Progenitor cell of endocrine pancreas (in vitro differentiated cells): ENCODE data around the gene MCRS1. TPM values are rescaled to one million over a fixed set of nuclear protein-coding genes. Genes with fewer than 3 reads are reported as not detected.
"Not testable (repeated sequence)": the region's sequence is repeated elsewhere in the genome, so short reads cannot be mapped to it uniquely, and the experiment has no call there.

ENCODE experiments used
- DNase-seq: peaks from one replicate; pipeline ENCODE4 v3.0.0; 2021; ENCODE audit warnings: low spot score; ENCODE audit not compliant: unreplicated experiment
- H3K27ac Mint-ChIP-seq: 2 replicates; pipeline ENCODE4 v1.8.0; 2021; ENCODE audit warnings: mild to moderate bottlenecking, moderate library complexity, mixed read lengths
- H3K27me3 Mint-ChIP-seq: 2 replicates; pipeline ENCODE4 v1.8.0; 2021; ENCODE audit warnings: mixed read lengths
- H3K36me3 Mint-ChIP-seq: 2 replicates; pipeline ENCODE4 v1.8.0; 2022; ENCODE audit warnings: mixed read lengths; ENCODE audit not compliant: insufficient read depth
- H3K4me1 Mint-ChIP-seq: 2 replicates; pipeline ENCODE4 v1.8.0; 2021; ENCODE audit warnings: low read depth, mixed read lengths
- H3K4me3 Mint-ChIP-seq: 2 replicates; pipeline ENCODE4 v1.8.0; 2021; ENCODE audit warnings: low read depth, mild to moderate bottlenecking, moderate library complexity, mixed read lengths
- H3K9me3 Mint-ChIP-seq: 2 replicates; pipeline ENCODE4 v1.8.0; 2021; ENCODE audit warnings: low read depth, mixed read lengths
- total RNA-seq: library from RNA; stranded (reverse); gene quantifications from 2 replicates; pipeline ENCODE4 v1.2.1, GENCODE V29; 2021
- TF ChIP-seq, protein P1 (sequence below): fragments of 200-600 bp; sonication (generic); IDR thresholded peaks from one replicate; pipeline ENCODE4 v1.5.0; 2021; ENCODE audit warnings: antibody characterized with exemption, mild to moderate bottlenecking; ENCODE audit not compliant: unreplicated experiment

Gene MCRS1
- total RNA-seq, 1 donor from 2014 or later = 92.6 TPM

DNA sequence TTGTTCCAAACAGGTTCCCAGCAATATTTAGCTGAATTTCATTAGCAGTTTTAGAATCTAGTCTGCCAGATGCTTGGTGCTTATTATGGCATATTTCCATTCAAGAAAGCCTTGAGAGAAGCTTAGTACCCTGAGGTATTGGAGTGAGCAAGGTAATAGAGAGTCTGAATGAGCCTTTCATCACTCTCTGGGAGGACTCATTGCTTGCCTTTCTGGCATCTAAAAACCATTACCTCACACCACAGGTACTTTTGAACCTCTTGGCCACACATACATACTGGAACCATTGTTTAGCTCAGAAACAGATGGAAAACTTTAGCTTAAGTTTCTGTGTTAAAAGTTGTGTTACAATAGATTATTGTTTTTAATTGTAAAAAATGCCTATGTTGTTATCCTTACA lies 56.5 kb downstream of the MCRS1 start:
- no peak overlapping the region for H3K27ac Mint-ChIP-seq
- H3K4me1 Mint-ChIP-seq = peaks cover 23% of the 10 kb centered on the region
- DNase-seq = no peak
- H3K9me3 Mint-ChIP-seq = no peaks in the 10 kb centered on the region
- H3K36me3 Mint-ChIP-seq = peaks cover 9% of the 10 kb centered on the region
- no peak overlapping the region for H3K4me3 Mint-ChIP-seq
- TF ChIP-seq, protein P1, sequence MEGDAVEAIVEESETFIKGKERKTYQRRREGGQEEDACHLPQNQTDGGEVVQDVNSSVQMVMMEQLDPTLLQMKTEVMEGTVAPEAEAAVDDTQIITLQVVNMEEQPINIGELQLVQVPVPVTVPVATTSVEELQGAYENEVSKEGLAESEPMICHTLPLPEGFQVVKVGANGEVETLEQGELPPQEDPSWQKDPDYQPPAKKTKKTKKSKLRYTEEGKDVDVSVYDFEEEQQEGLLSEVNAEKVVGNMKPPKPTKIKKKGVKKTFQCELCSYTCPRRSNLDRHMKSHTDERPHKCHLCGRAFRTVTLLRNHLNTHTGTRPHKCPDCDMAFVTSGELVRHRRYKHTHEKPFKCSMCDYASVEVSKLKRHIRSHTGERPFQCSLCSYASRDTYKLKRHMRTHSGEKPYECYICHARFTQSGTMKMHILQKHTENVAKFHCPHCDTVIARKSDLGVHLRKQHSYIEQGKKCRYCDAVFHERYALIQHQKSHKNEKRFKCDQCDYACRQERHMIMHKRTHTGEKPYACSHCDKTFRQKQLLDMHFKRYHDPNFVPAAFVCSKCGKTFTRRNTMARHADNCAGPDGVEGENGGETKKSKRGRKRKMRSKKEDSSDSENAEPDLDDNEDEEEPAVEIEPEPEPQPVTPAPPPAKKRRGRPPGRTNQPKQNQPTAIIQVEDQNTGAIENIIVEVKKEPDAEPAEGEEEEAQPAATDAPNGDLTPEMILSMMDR = no peak
- no peaks in the 10 kb centered on the region for H3K27me3 Mint-ChIP-seq

DNA sequence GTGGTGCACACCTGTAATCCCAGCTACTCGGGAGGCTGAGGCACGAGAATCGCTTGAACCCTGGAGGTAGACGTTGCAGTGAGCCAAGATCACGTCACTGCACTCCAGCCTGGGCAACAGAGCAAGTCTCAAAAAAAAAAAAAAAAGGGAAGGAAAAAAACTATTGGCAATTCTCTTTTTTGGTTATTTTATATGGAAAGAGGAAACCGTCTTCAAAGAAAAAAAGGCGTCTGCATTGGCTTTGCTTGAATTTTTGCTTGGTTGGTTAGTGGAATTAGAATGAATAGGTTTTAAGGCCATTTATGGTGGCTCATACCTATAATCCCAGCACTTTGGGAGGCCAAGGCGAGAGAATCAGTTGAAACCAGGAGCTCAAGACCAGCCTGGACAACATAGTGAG lies 58.3 kb downstream of the MCRS1 start:
- peaks cover 13% of the 10 kb centered on the region for H3K4me1 Mint-ChIP-seq
- H3K27ac Mint-ChIP-seq, DNase-seq, H3K4me3 Mint-ChIP-seq, H3K27me3 Mint-ChIP-seq, H3K9me3 Mint-ChIP-seq: not testable (repeated sequence)
- peaks cover 16% of the 10 kb centered on the region for H3K36me3 Mint-ChIP-seq

Other genes starting within 250 kb of the MCRS1 start
- gene TROAP, start 244.9 kb downstream of the MCRS1 start, total RNA-seq = 44.7 and 44.9 TPM in 2 replicates
- gene C1QL4, start 231.0 kb downstream of the MCRS1 start, total RNA-seq = 0.64 and 0.79 TPM in 2 replicates
- gene DNAJC22, start 221.3 kb downstream of the MCRS1 start, total RNA-seq = 36.0 and 38.7 TPM in 2 replicates
- 84.4 and 87.1 TPM in 2 replicates for gene SPATS2, start 200.7 kb downstream of the MCRS1 start, total RNA-seq
- gene KCNH3, start 29.1 kb downstream of the MCRS1 start, total RNA-seq = 29.2 and 31.9 TPM in 2 replicates
- gene FAM186B, start 37.5 kb upstream of the MCRS1 start, total RNA-seq = 0.20 and 0.24 TPM in 2 replicates
- 57.4 and 63.4 TPM in 2 replicates for gene PRPF40B, start 55.4 kb upstream of the MCRS1 start, total RNA-seq
- 10.8 and 11.9 TPM in 2 replicates for gene FMNL3, start 139.3 kb upstream of the MCRS1 start, total RNA-seq
- 442 and 449 TPM in 2 replicates for gene TMBIM6, start 173.4 kb upstream of the MCRS1 start, total RNA-seq